AG04449 (cell line): Measurements from ENCODE around the gene XRCC2.

ENCODE experiments used
- CTCF ChIA-PET: fragments of 350-600 bp; formaldehyde crosslinking; extraction: SDS; loops from one replicate; lab custom pipeline; 2021; ENCODE audit warnings: antibody characterized with exemption; lab: Yijun Ruan, JAX
- POLR2A ChIA-PET: fragments of 400-600, 350-600 bp; formaldehyde crosslinking; extraction: SDS; loops from one replicate; lab custom pipeline; 2020; ENCODE audit warnings: antibody characterized with exemption, inconsistent platforms; lab: Yijun Ruan, JAX
- DNase-seq: peaks from one replicate; pipeline ENCODE4 v3.0.0-alpha.2; 2010; ENCODE audit warnings: low read depth, low spot score
- H3K4me3 ChIP-seq: 2 replicates; pipeline ENCODE4 v1.5.1; 2011; ENCODE audit warnings: low read depth, mild to moderate bottlenecking, control low read depth, low read length
- CTCF ChIP-seq: IDR thresholded peaks from one replicate; pipeline ENCODE4 v1.5.1; 2011; ENCODE audit warnings: mild to moderate bottlenecking, moderate library complexity, low read length, control low read depth, inconsistent platforms; ENCODE audit not compliant: insufficient read depth; ENCODE audit errors: missing control alignments

Gene XRCC2

GRCh38 chr7:152608208-152608607 is 67.7 kb downstream of the XRCC2 start:
- TF ChIP-seq CTCF, result no peak
- no peak overlapping the region for H3K4me3 ChIP-seq
- POLR2A ChIA-PET, result no interaction called here
- CTCF ChIA-PET, result no interaction called here
- DNase-seq, result no peak

- POLR2A ChIA-PET, result no interaction called here
Observed at GRCh38 chr7:152607007-152607406, 68.9 kb downstream of the XRCC2 start.

GRCh38 chr7:152602962-152603361 is 73.0 kb downstream of the XRCC2 start:
- ChIA-PET CTCF (interaction anchor here (1.0 kb wide), 1 partner anchor 12 kb away, joined by 3 read pairs; no protein-coding TSS in a partner anchor), POLR2A (no interaction called here)
- TF ChIP-seq CTCF, result no peak

More at GRCh38 chr7:152607007-152607406, 68.9 kb downstream of the XRCC2 start:
- no peak for DNase-seq
- TF ChIP-seq CTCF, result no peak
- H3K4me3 ChIP-seq, result no peak overlapping the region
- CTCF ChIA-PET, result no interaction called here

GRCh38 chr7:152601305-152601798 is 74.6 kb downstream of the XRCC2 start:
- CTCF ChIA-PET, result no interaction called here
- H3K4me3 ChIP-seq, result no peak overlapping the region
- no peak for DNase-seq
- POLR2A ChIA-PET, result no interaction called here
- TF ChIP-seq CTCF, result no peak

More at GRCh38 chr7:152602962-152603361, 73.0 kb downstream of the XRCC2 start:
- no peak overlapping the region for H3K4me3 ChIP-seq
- no peak for DNase-seq

- no peak for DNase-seq
- no peak for TF ChIP-seq CTCF
- ChIA-PET CTCF (no interaction called here), POLR2A (no interaction called here)
- H3K4me3 ChIP-seq, result no peak overlapping the region
Observed at GRCh38 chr7:152600266-152600665, 75.7 kb downstream of the XRCC2 start.

- ChIA-PET POLR2A (no interaction called here), CTCF (no interaction called here)
- no peak for DNase-seq
- H3K4me3 ChIP-seq, result no peak overlapping the region
- no peak for TF ChIP-seq CTCF
Observed at GRCh38 chr7:152597507-152597906, 78.4 kb downstream of the XRCC2 start.
